H1 (cell line): ENCODE data around the gene NCSTN. TPM values are rescaled to one million over a fixed set of nuclear protein-coding genes. Genes with fewer than 3 reads are reported as not detected.

Experiments used
- CTCF ChIA-PET: fragments of 300-600 bp; sonication (Branson Sonifier 250); formaldehyde crosslinking; loops from one replicate; lab custom pipeline; 2021; ENCODE audit not compliant: partially characterized antibody; lab: Charles Lee
- POLR2A ChIA-PET: fragments of 300-600 bp; sonication (Branson Sonifier 250); formaldehyde crosslinking; loops from one replicate; lab custom pipeline; 2021; ENCODE audit warnings: inconsistent platforms; ENCODE audit not compliant: partially characterized antibody; lab: Charles Lee
- DNase-seq, 2 experiments: peaks; one replicate each; pipeline versions ENCODE4 v3.0.0 to v3.0.0-alpha.2; 2010 to 2022; ENCODE audit warnings: low spot score in 2 of 2, low read depth in 1 of 2, mixed read lengths in 1 of 2
- FAIRE-seq: peaks from 2 replicates; lab custom pipeline; 2011; peaks lifted over from hg19 to GRCh38; lab: Jason Lieb, UNC
- H2AFZ ChIP-seq: 2 replicates; pipeline ENCODE4 v1.8.1; 2012; ENCODE audit warnings: low read length, inconsistent platforms
- H2AK5ac ChIP-seq: 2 replicates; pipeline ENCODE4 v1.6.1; 2013; ENCODE audit warnings: low read depth, low read length
- H2BK120ac ChIP-seq: replicated peaks from 2 replicates; pipeline ENCODE3; 2013; ENCODE audit warnings: low read depth, low read length, inconsistent platforms
- H2BK12ac ChIP-seq: 2 replicates; pipeline ENCODE4 v1.6.1; 2013; ENCODE audit warnings: low read depth, low read length
- H2BK15ac ChIP-seq: 2 replicates; pipeline ENCODE4 v1.6.1; 2013; ENCODE audit warnings: low read length
- H2BK20ac ChIP-seq: 2 replicates; pipeline ENCODE4 v1.6.1; 2013; ENCODE audit warnings: low read length
- H2BK5ac ChIP-seq: 2 replicates; pipeline ENCODE4 v1.6.1; 2013; ENCODE audit warnings: low read depth, low read length
- H3K14ac ChIP-seq: 2 replicates; pipeline ENCODE4 v1.6.1; 2013; ENCODE audit warnings: inconsistent platforms; ENCODE audit not compliant: insufficient read length
- H3K18ac ChIP-seq: 2 replicates; pipeline ENCODE4 v1.6.1; 2013; ENCODE audit warnings: low read length; ENCODE audit errors: extremely low read depth
- H3K23ac ChIP-seq: 2 replicates; pipeline ENCODE4 v1.6.1; 2013; ENCODE audit warnings: inconsistent platforms; ENCODE audit not compliant: insufficient read length
- H3K23me2 ChIP-seq: 2 replicates; pipeline ENCODE4 v1.6.1; 2013; ENCODE audit warnings: low read depth, low read length
- H3K27ac ChIP-seq: 2 replicates; pipeline ENCODE4 v1.6.1; 2011; ENCODE audit warnings: low read depth, low read length, inconsistent platforms
- H3K27me3 ChIP-seq, 4 experiments: replicated peaks in 1 of 4; 1 replicate in 1 of 4; 2 replicates in 3 of 4; pipeline versions ENCODE4 v1.6.1 to v1.8.1; 2011 to 2013; ENCODE audit warnings: low read length in 3 of 4, mild to moderate bottlenecking in 3 of 4, inconsistent platforms in 2 of 4, mixed read lengths in 2 of 4, moderate library complexity in 1 of 4; ENCODE audit not compliant: control insufficient read depth in 3 of 4, insufficient read depth in 3 of 4; ENCODE audit errors: extremely low read depth in 1 of 4
- H3K36me3 ChIP-seq, 4 experiments: 2 replicates each; pipeline versions ENCODE4 v1.6.1 to v1.8.1; 2011 to 2013; ENCODE audit warnings: mild to moderate bottlenecking in 4 of 4, low read length in 3 of 4, moderate library complexity in 2 of 4, control low read depth in 1 of 4, inconsistent platforms in 1 of 4; ENCODE audit not compliant: insufficient read depth in 4 of 4, control insufficient read depth in 2 of 4
- H3K4ac ChIP-seq: replicated peaks from 2 replicates; pipeline ENCODE3; 2013; ENCODE audit warnings: low read length, low read depth, mixed read lengths, inconsistent platforms; ENCODE audit not compliant: insufficient read length
- H3K4me1 ChIP-seq, 4 experiments: replicated peaks in 1 of 4; 1 replicate in 1 of 4; 2 replicates in 3 of 4; pipeline versions ENCODE4 v1.6.1 to v1.8.1; 2011 to 2013; ENCODE audit warnings: low read length in 3 of 4, inconsistent platforms in 2 of 4, mixed read lengths in 1 of 4; ENCODE audit not compliant: insufficient read depth in 4 of 4, control insufficient read depth in 3 of 4
- H3K4me2 ChIP-seq, 2 experiments: 2 replicates each; pipeline versions ENCODE4 v1.6.1 to v1.8.1; 2011 to 2013; ENCODE audit warnings: low read depth in 2 of 2, low read length in 2 of 2, control low read depth in 1 of 2, inconsistent platforms in 1 of 2, mild to moderate bottlenecking in 1 of 2; ENCODE audit not compliant: insufficient read depth in 1 of 2
- H3K4me3 ChIP-seq, 4 experiments: fragments of 200-600, 300-600 bp in 1 of 4; sonication (generic), shearing (Covaris generic), sonication (Bioruptor Twin) in 1 of 4; 2 replicates each; pipeline versions ENCODE4 v1.5.1 to v1.8.1; 2011 to 2016; ENCODE audit warnings: low read length in 4 of 4, low read depth in 3 of 4, control low read depth in 2 of 4, inconsistent platforms in 2 of 4, mild to moderate bottlenecking in 2 of 4, mixed read lengths in 1 of 4, moderate library complexity in 1 of 4; ENCODE audit not compliant: insufficient read depth in 2 of 4; ENCODE audit errors: extremely low read depth in 1 of 4
- H3K56ac ChIP-seq: replicated peaks from 2 replicates; pipeline ENCODE3; 2013; ENCODE audit warnings: low read depth, mild to moderate bottlenecking, mixed read lengths, low read length, inconsistent platforms; ENCODE audit not compliant: insufficient read length
- H3K79me1 ChIP-seq: 2 replicates; pipeline ENCODE4 v1.6.1; 2013; ENCODE audit warnings: low read depth, low read length, control low read depth
- H3K79me2 ChIP-seq, 2 experiments: 2 replicates each; pipeline versions ENCODE4 v1.6.1 to v1.8.1; 2012 to 2013; ENCODE audit warnings: low read length in 2 of 2, mild to moderate bottlenecking in 2 of 2, inconsistent platforms in 1 of 2; ENCODE audit not compliant: insufficient read depth in 2 of 2, control insufficient read depth in 1 of 2
- H3K9ac ChIP-seq, 4 experiments: replicated peaks in 1 of 4; 1 replicate in 1 of 4; 2 replicates in 3 of 4; pipeline versions ENCODE4 v1.6.1 to v1.8.1; 2011 to 2013; ENCODE audit warnings: low read depth in 3 of 4, low read length in 3 of 4, control low read depth in 2 of 4, mild to moderate bottlenecking in 2 of 4, moderate library complexity in 2 of 4, inconsistent platforms in 1 of 4; ENCODE audit errors: extremely low read depth in 1 of 4
- H3K9me3 ChIP-seq, 2 experiments: 2 replicates each; pipeline versions ENCODE4 v1.6.1 to v1.8.1; 2012 to 2013; ENCODE audit warnings: mild to moderate bottlenecking in 2 of 2, moderate library complexity in 2 of 2, control low read depth in 1 of 2, inconsistent platforms in 1 of 2, low read depth in 1 of 2, low read length in 1 of 2, mixed read lengths in 1 of 2; ENCODE audit not compliant: insufficient read depth in 2 of 2
- H4K20me1 ChIP-seq, 2 experiments: replicated peaks in 1 of 2; 2 replicates each; pipeline versions ENCODE3 to v1.8.1; 2011 to 2013; ENCODE audit warnings: inconsistent platforms in 2 of 2, low read length in 2 of 2, mild to moderate bottlenecking in 1 of 2; ENCODE audit not compliant: insufficient read depth in 2 of 2, control insufficient read depth in 1 of 2
- H4K5ac ChIP-seq: 2 replicates; pipeline ENCODE4 v1.6.1; 2013; ENCODE audit warnings: low read length, low read depth, mixed read lengths, inconsistent platforms; ENCODE audit not compliant: insufficient read length
- H4K8ac ChIP-seq: 2 replicates; pipeline ENCODE4 v1.8.0; 2013; ENCODE audit warnings: mild to moderate bottlenecking, moderate library complexity, low read length, inconsistent platforms; ENCODE audit not compliant: insufficient read depth; ENCODE audit errors: extremely low read depth
- H4K91ac ChIP-seq: replicated peaks from 2 replicates; pipeline ENCODE3; 2013; ENCODE audit warnings: low read length, mixed read lengths, inconsistent platforms; ENCODE audit not compliant: insufficient read length
- EZH2 ChIP-seq: fragments of 200-600 bp; sonication (generic); IDR thresholded peaks from 2 replicates; pipeline ENCODE4 v1.7.1; 2012; ENCODE audit warnings: low read depth, mild to moderate bottlenecking, moderate library complexity, low read length, inconsistent platforms; ENCODE audit not compliant: severe bottlenecking
- WGBS, 2 experiments: shearing (Covaris generic) in 1 of 2; methylation state at CpG; one replicate each; pipeline versions ENCODE4 v1.1.6 to v1.1.7; 2013 to 2015; ENCODE audit warnings: low lambda C conversion rate in 2 of 2, mixed read lengths in 2 of 2, inconsistent platforms in 1 of 2, low coverage in 1 of 2, missing lambda C conversion rate in 1 of 2; ENCODE audit not compliant: insufficient replicate concordance in 2 of 2, insufficient coverage in 1 of 2, insufficient read length in 1 of 2; ENCODE audit errors: extremely low coverage in 1 of 2, missing lambda C conversion rate in 1 of 2; 5-methylcytosine and 5-hydroxymethylcytosine counted together
- polyA plus RNA-seq, 7 experiments: library from polyadenylated mRNA; depleted of rRNA in 3 of 7; stranded (reverse) in 5 of 7; unstranded in 2 of 7; fragments of >200 nt in 5 of 7; fragments of 200-250 nt in 2 of 7; gene quantifications; 1 replicate in 5 of 7; 2 replicates in 1 of 7; 4 replicates in 1 of 7; pipeline versions ENCODE4 v1.2.1 to v1.2.3, GENCODE V29; 2011 to 2013; ENCODE audit warnings: missing spikeins in 2 of 7, mixed read lengths in 2 of 7
- total RNA-seq: library from RNA; stranded (reverse); fragmentation: NEBNext Ultra II Directional; extraction: Animal tissue kit (Norgen Biotek cat#: 25700); gene quantifications from 2 replicates; pipeline ENCODE4 v1.2.1, GENCODE V29; 2021

The NCSTN gene
- total and polyA plus RNA-seq, 2 of the 8 experiments (the other 6 are each of a cell fraction or from before 2014, with no cell fraction given): 64.7 to 125 TPM

GRCh38 chr1:160344936-160345335 lies 1.8 kb downstream of the NCSTN start:
- Histone ChIP-seq H3K27me3 (no peaks in the 10 kb centered on the region), H4K5ac (no peak overlapping the region), H2BK5ac (no peak overlapping the region), H2BK20ac (no peak overlapping the region), H3K23me2 (no peaks in the 10 kb centered on the region; the same call in 1 of the 2 replicates), H3K27ac (no peak overlapping the region), H2BK12ac (no peak overlapping the region), H3K14ac (no peak overlapping the region), H3K56ac (no peak overlapping the region), H3K18ac (no peak overlapping the region), H2AK5ac (no peak overlapping the region), H4K91ac (no peak overlapping the region), H4K8ac (no peak overlapping the region), H3K79me1 (no peaks in the 10 kb centered on the region; the same call in 1 of the 2 replicates), H3K9me3 (no peaks in the 10 kb centered on the region), H3K4me2 (no peak overlapping the region; a peak in 1 of 4 replicates), H3K4me1 (no peaks in the 10 kb centered on the region; a peak in 1 of 7 replicates), H4K20me1 (peaks cover 0 to 4% of the 10 kb centered on the region in 2 experiments), H2BK15ac (no peak overlapping the region), H2BK120ac (no peak overlapping the region), H3K4ac (no peak overlapping the region), H3K36me3 (peaks cover 5 to 27% (median 16%) of the 10 kb centered on the region in 4 experiments; a peak in 7 of 8 replicates), H3K79me2 (peaks cover 18 to 49% of the 10 kb centered on the region in 2 experiments), H3K4me3 (no peak overlapping the region), H2AFZ (no peak overlapping the region), H3K23ac (no peak overlapping the region), H3K9ac (no peak overlapping the region)
- WGBS, 2 experiments: 92% methylated on average over 6 of the region's 6 CpGs; no CpG with 5 or more reads in 1 of the 2 experiments
- DNase-seq (no peak), FAIRE-seq (no peak)
- ChIA-PET CTCF (interaction anchor here (0.9 to 26.0 kb wide), 5 partner anchors 9 to 71 kb away, joined by 3 to 683 read pairs (median 5); no protein-coding TSS in a partner anchor), POLR2A (interaction anchor here (0.8 to 2.6 kb wide), 7 partner anchors 8 to 32 kb away, joined by 3 to 12 read pairs (median 4); no protein-coding TSS in a partner anchor)
- no peak for TF ChIP-seq EZH2
